Middle frontal gyrus (tissue), 1 donor: ENCODE results near the gene NR4A3.

Source experiments
- DNase-seq: peaks from one replicate; pipeline ENCODE4 v3.0.0-alpha.2; 2015; ENCODE audit warnings: low spot score; ENCODE audit errors: extremely low spot score

The NR4A3 gene

GRCh38 chr9:99813739-99814138, 7.9 kb upstream of the NR4A3 start:
- no peak for DNase-seq

GRCh38 chr9:99814359-99814758, 7.3 kb upstream of the NR4A3 start:
- DNase-seq, result no peak

- DNase-seq, result no peak
These were observed 5.3 kb upstream of the NR4A3 start for GRCh38 chr9:99816392-99816791.

- DNase-seq, result no peak
These were observed 3.2 kb upstream of the NR4A3 start for GRCh38 chr9:99818500-99818899.

DNA sequence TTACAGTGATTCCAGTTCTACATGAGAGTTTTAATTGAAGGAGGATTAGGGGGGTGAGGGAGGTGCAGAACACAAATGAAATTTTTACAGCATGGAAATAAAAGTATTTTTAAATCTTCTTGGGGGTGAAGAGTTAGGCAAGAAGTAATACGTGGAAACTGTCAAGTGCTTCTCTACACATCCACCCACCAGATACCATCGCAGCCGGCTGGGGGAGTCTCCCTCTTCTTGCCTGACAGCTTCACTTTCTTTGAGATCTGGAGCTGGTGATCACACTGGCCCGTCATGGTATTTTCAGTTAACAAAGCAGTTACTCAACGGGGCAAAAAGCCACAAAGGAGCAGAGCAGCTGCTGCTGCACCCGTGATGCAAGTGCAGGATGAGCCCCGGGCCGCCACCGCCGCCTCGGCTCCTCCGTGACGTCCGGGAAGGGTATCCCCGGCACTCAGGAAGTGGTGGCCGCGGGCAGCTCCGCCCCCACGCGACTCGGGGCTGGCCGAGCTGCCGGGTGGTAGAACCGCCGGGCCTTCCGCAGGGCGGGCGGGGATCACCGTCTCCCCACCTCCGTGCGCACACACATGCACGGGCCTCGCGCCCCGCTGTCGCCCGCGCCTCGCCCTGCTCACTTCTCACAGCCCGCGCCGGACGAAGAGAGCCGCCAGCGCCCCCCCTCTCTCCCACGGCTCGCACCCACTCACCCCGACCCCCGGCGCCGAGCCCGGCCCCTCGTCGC, 2.4 kb upstream of the NR4A3 start:
- DNase-seq, result peak; percentile 50

GRCh38 chr9:99819856-99820684, 1.6 kb upstream of the NR4A3 start:
- peak; percentile 77 for DNase-seq

DNA sequence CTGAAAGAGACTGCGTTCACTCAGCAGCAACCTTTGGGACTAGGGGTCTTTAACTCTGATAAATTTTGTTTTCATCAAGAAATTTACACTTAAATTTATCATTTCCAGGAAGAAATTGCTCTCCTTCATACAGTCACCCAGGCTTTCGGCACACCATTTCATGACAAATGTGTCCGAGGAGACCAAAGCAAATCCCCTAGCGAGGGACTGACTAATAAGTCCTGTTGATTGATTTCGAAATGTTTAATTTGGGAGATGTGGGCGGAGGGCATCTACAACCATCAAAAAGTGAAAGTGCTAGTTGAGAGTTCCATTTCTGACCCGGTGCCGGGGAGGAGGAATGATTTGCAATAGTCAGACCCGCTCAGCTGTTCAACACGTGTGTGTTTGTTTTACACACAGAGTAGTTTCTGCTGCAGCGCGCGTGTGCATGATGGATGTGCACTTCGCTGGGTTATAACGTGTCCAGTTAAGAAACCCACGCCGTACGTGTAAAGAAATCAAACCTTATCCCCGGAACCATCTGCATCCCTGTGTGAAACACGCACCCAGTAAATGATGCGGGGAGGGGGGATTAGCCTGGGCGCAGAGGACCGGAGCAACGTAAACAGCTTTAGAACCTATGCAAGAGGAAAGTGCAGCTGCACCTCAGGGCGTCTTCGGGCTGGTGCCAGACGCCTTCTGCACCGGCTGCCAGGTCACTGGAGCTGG, 845 bp upstream of the NR4A3 start:
- no peak for DNase-seq

GRCh38 chr9:99822109-99822805, 572 bp downstream of the NR4A3 start:
- no peak for DNase-seq

- no peak for DNase-seq
These were observed 1.3 kb downstream of the NR4A3 start for GRCh38 chr9:99822806-99823591.

DNA sequence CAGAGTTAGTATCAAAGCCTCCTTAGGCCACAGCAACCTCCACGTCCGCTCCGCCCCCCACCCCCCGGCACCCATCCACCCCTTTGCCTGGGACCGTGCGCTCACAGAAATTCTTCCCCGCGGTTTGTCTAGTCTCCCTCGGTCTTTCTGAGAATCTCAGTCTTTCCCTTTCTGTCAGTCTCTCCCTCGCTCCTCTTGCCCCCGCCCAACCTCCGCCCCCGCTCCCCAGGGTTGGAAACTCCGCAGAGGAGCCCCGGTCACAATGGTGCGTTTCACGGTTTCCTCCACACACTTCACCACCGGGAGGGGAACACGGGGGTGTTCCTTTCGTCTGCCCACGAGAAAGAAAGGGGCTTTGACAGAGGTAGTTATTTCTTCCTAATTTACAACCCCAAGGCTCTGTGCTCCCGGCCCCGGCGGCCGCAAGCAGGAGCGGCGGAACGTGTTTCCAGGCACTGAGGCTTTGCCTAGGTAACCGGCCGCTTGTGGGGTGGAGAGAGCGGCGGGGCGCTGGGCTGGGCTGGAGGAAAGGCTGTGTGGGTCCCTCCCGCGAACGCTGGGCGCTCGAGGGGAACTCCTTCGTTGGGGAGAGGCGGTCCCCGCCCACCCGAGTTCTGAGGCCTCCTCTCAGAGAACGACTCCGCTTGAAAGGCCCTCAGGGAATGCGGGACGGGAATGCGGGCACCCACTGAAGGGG, 2.1 kb downstream of the NR4A3 start:
- no peak for DNase-seq

DNA sequence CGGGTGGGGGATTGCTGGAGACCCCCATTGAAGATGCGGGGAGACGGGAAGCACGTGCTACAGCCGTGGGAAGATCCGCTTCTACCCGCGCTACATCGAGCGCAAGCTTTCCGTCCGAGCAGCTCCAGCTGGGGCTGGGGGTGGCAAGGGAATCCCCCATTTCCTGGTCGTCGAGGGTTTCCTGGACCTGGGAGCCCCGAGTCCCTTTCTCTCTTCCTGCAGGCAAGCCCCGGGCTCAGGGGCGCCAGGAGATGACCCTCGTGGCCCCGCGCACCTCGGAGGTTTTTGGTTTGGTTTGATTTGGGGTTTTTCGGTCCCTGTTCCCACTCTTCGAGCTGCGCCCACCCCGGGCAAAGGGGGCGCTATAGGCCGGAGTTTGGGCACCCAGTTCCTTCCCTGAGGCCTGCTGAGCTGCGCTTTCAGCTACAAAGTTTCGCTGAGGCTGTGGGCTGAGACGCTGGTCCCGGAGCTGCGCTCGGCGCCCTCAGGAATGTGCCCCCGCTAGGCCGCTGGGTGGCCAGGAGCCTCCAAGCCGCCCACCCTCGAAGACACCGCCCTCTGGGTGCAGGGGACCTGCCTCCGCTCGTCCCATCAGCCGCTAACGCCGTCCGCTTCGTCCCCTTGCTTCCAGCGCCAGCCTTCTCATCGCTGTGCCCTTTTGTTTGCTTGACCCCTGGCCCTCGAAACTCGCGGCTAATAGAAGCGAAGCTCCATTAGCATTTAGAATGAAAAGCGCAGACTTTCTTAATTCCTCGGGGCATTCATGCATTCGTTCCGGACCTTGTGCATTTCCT, 2.9 kb downstream of the NR4A3 start:
- DNase-seq, result no peak

DNA sequence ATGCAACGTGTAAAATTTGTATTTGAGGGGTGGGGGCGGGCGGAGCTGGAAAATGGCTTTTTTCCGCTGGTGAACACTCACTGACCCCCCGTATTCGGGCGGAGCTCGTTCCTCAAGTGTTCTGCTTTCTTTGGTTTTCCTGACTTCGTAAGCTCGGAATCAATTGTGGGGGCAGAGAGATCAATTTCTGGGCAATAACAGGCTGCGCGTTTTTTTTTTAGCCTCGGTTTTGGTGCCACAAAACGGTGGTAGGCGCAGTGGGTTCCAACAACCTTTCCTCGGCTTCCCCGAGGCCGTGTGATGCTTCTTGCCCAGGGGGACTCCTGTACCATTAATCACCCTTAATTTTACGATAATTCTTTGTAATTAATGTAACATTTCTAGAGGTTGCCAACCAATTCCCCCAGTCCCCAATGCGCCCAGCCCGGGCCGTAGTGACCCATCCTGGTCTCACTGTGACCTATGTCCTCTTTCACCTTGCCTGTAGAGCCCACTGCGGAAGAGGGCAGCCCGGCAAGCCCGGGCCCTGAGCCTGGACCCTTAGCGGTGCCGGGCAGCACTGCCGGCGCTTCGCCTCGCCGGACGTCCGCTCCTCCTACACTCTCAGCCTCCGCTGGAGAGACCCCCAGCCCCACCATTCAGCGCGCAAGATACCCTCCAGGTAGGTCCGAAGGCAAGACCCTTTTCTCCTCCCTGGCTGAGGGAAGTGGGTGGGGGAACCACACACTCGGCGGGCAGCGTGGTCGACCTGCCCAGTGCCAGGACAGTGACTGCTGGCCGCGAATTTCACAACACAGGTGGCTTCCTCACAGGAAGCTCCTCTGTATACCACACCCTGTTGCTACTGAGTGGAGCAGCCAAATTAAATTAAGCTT, 3.7 kb downstream of the NR4A3 start:
- DNase-seq, result no peak

DNA sequence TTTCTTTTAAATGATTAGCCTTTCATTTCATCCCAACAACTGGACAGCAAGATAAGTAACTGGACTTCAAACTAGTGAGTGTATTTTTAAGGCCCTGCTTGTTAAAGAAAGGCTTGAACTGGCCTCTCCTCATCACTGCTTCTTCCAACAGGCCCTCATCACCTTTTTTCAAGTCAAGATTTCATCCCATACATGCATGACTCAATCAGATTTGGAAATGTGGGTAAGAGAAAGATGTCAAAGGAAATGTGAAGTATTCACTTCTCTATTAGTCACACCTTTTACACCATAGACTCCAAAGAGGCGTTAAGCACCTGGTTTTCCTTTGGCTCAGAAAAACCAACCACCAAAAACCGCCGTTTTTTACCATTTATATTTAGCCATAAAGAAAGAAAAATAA, 4.9 kb downstream of the NR4A3 start:
- DNase-seq, result no peak

DNA sequence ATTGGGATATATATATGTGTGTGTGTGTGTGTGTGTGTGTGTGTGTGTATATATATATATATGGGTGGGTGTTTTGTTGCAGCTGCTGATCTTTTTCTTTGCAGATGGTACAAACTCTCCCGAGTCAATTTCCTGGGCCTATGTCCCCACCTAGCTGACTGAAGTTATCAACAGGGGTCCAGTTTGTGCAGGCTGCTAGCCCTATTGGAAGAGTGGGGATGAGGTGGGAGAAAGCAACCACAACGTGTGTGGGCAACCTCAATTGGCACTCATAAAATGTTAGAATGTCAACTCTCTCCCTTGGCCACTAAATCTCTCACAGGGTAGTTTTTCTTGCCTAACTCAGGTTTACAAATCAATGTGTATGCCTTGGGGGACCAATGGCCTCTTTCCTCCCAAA, 5.6 kb downstream of the NR4A3 start:
- DNase-seq, result no peak

GRCh38 chr9:99828054-99828416, 6.3 kb downstream of the NR4A3 start:
- no peak for DNase-seq

DNA sequence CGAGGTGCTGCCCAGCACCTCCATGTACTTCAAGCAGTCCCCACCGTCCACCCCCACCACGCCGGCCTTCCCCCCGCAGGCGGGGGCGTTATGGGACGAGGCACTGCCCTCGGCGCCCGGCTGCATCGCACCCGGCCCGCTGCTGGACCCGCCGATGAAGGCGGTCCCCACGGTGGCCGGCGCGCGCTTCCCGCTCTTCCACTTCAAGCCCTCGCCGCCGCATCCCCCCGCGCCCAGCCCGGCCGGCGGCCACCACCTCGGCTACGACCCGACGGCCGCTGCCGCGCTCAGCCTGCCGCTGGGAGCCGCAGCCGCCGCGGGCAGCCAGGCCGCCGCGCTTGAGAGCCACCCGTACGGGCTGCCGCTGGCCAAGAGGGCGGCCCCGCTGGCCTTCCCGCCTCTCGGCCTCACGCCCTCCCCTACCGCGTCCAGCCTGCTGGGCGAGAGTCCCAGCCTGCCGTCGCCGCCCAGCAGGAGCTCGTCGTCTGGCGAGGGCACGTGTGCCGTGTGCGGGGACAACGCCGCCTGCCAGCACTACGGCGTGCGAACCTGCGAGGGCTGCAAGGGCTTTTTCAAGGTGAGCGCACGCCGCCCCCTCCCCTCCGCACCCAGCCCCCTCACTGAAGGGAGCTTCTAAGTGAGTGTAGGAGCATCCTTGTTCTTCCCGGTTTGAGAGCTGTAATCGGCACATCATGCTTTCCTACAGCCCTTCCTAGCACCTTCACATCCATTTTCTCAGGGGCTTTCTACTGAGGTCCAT, 6.9 kb downstream of the NR4A3 start:
- DNase-seq, result no peak

DNA sequence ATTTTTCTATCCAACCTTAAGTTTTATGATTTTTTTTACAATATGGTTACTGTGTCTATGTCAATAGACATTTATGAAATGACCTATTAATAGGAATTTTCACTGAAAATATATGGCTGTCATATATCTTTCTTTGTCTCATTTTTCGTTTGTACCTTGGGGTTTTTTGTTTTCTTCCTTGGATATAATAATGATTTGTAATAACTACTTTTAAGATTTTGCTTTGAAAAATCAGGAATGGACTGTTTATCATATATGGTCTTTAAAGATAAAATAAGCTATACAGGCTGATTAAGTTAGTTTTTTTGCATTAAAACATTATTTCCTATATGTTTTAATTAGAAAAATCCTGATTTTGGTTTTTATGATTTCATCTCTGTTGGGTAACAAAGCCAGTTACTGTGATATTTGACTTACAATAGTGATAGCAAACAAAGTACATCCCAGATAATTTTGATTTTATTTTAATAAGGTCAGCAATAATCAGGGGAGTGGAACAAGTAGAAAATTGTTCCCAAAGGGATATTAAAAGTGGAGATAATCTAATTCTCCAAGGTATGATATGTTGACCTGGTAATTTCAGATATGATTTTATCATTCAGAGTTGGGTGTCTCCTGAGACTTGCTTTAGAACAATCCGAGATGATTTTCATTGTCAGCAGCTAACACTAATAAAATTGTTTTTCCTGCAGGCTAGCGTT, 10.3 kb downstream of the NR4A3 start:
- DNase-seq, result no peak
